K562 (cell line): ENCODE measurements around the gene CEP131. TPM values are rescaled to one million over a fixed set of nuclear protein-coding genes. Genes with fewer than 3 reads are reported as not detected.

Source experiments
- ATF3 ChIP-seq, 2 experiments: fragments of 450-650 bp in 1 of 2; sonication (generic) in 1 of 2; formaldehyde crosslinking in 1 of 2; IDR thresholded peaks in 1 of 2; conservative IDR thresholded peaks in 1 of 2; 2 replicates each; pipeline versions ENCODE4 v1.6.1 to v1.8.1; 2016 to 2023; ENCODE audit warnings: mild to moderate bottlenecking in 2 of 2, moderate library complexity in 2 of 2, inconsistent platforms in 1 of 2, missing genetic modification reagents in 1 of 2
- BHLHE40 ChIP-seq: IDR thresholded peaks from 2 replicates; pipeline ENCODE4 v1.6.1; 2011; ENCODE audit warnings: low read length, improper control_type of control experiment
- CBFA2T3 ChIP-seq: fragments of 450-650 bp; IDR thresholded peaks from 2 replicates; pipeline ENCODE4 v1.6.1; 2017
- HDAC1 ChIP-seq, 2 experiments: fragments of 450-650 bp; IDR thresholded peaks; 2 replicates each; pipeline ENCODE4 v1.6.1; 2016 to 2017; ENCODE audit warnings: inconsistent platforms in 1 of 2, mild to moderate bottlenecking in 1 of 2, moderate library complexity in 1 of 2
- HOMEZ ChIP-seq: fragments of 250-450 bp; sonication (Bioruptor Pico); IDR thresholded peaks from 2 replicates; pipeline ENCODE4 v1.4.0; 2020; ENCODE audit warnings: mild to moderate bottlenecking, moderate library complexity
- LCOR ChIP-seq: sonication (generic); formaldehyde crosslinking; IDR thresholded peaks from 2 replicates; pipeline ENCODE4 v1.8.0; 2022; ENCODE audit warnings: mild to moderate bottlenecking, missing genetic modification reagents
- MLLT1 ChIP-seq, 2 experiments: fragments of 450-650 bp; IDR thresholded peaks; 2 replicates each; pipeline ENCODE4 v1.6.1; 2016
- NCOA1 ChIP-seq: fragments of 450-650 bp; IDR thresholded peaks from 2 replicates; pipeline ENCODE4 v1.6.1; 2016; ENCODE audit warnings: low read depth
- NCOA6 ChIP-seq: fragments of 450-650 bp; IDR thresholded peaks from 2 replicates; pipeline ENCODE4 v1.6.1; 2017; ENCODE audit warnings: mild to moderate bottlenecking
- NR0B1 ChIP-seq: fragments of 450-650 bp; IDR thresholded peaks from one replicate; pipeline ENCODE4 v1.6.1; 2018; ENCODE audit warnings: mild to moderate bottlenecking, moderate library complexity; ENCODE audit not compliant: partially characterized antibody
- NRF1 ChIP-seq, 2 experiments: fragments of 450-650 bp; IDR thresholded peaks in 1 of 2; conservative IDR thresholded peaks in 1 of 2; 2 replicates each; pipeline ENCODE4 v1.6.1; 2014; ENCODE audit warnings: mild to moderate bottlenecking in 2 of 2
- TCF3 ChIP-seq: sonication (generic); formaldehyde crosslinking; IDR thresholded peaks from 2 replicates; pipeline ENCODE4 v1.4.0; 2020; ENCODE audit warnings: mild to moderate bottlenecking, missing genetic modification reagents
- ZBTB26 ChIP-seq: fragments of 450-650 bp; formaldehyde crosslinking; IDR thresholded peaks from 2 replicates; pipeline ENCODE4 v1.4.0; 2022; ENCODE audit warnings: missing genetic modification characterization
- ZBTB49 ChIP-seq: sonication (generic); formaldehyde crosslinking; IDR thresholded peaks from 2 replicates; pipeline ENCODE4 v1.8.0; 2022; ENCODE audit warnings: missing genetic modification reagents, mild to moderate bottlenecking, borderline replicate concordance
- ZFPM2 ChIP-seq: fragments of 250-450 bp; sonication (Bioruptor Pico); IDR thresholded peaks from 2 replicates; pipeline ENCODE4 v1.5.1; 2022; ENCODE audit warnings: mild to moderate bottlenecking
- ZFX ChIP-seq: sonication (generic); formaldehyde crosslinking; IDR thresholded peaks from 2 replicates; pipeline ENCODE4 v1.8.0; 2022; ENCODE audit warnings: mild to moderate bottlenecking, missing genetic modification reagents, moderate library complexity
- ZNF584 ChIP-seq: fragments of 200-800 bp; sonication (Bioruptor generic); IDR thresholded peaks from 2 replicates; pipeline ENCODE4 v1.6.1; 2016; ENCODE audit warnings: low read depth, mild to moderate bottlenecking, missing genetic modification characterization, missing compliant biosample characterization
- polyA plus RNA-seq, 8 experiments: library from polyadenylated mRNA; depleted of rRNA in 4 of 8; stranded (reverse) in 5 of 8; unstranded in 3 of 8; fragments of >200 nt; fragmentation: Nextera tagmentation in 2 of 8; fragmentation: Illumina TruSeq in 1 of 8; extraction: Ambion mirVana in 2 of 8; extraction: Trizol in 1 of 8; gene quantifications; 2 replicates each; pipeline versions ENCODE4 v1.2.1 to v1.2.3, GENCODE V29; 2011 to 2014; ENCODE audit warnings: inconsistent platforms in 1 of 8, missing spikeins in 1 of 8
- total RNA-seq, 7 experiments: library from RNA; depleted of rRNA in 6 of 7; stranded (reverse); fragments of >200 nt in 6 of 7; fragmentation: Illumina TruSeq in 2 of 7; extraction: Trizol in 2 of 7; gene quantifications; 2 replicates each; pipeline versions ENCODE4 v1.2.1 to v1.2.3, GENCODE V29; 2011 to 2021; ENCODE audit warnings: low replicate concordance in 1 of 7

CEP131 gene
- total and polyA plus RNA-seq, 9 of the 15 experiments (the other 6 are each of a cell fraction or from before 2014, with no cell fraction given): 0.24 to 21.2 (median 2.3) TPM

- TF ChIP-seq HOMEZ (no peak), ATF3 (IDR thresholded peaks at IDR 0.05) (no peak), ATF3 (CRISPR knock-in tag; conservative IDR thresholded peaks at IDR 0.05) (0 out of 2 replicates have a peak, but pooled peaks have one; percentile 23), MLLT1 (IDR thresholded peaks at IDR 0.05) (peak in 1 of 2 experiments; percentile 93; a peak in 2 of 4 replicates), TCF3 (CRISPR knock-in tag) (peak; percentile 78), ZNF584 (0 out of 2 replicates have a peak, but pooled peaks have one; percentile 41), NR0B1 (no peak), HDAC1 (IDR thresholded peaks at IDR 0.05) (peak in 1 of 2 experiments; percentile 87; a peak in 2 of 4 replicates), BHLHE40 (peak; percentile 28; the same call in 1 of the 2 replicates), CBFA2T3 (peak; percentile 89), ZBTB49 (CRISPR knock-in tag) (no peak), LCOR (CRISPR knock-in tag) (peak; percentile 84), ZFPM2 (CRISPR knock-in tag) (no peak), ZBTB26 (CRISPR knock-in tag) (no peak), NRF1 (conservative IDR thresholded peaks at IDR 0.05 in 1 of 2, IDR thresholded peaks at IDR 0.05 in 1 of 2) (peak; percentile 35 to 40; a peak in 2 of 4 replicates), NCOA6 (no peak), ZFX (CRISPR knock-in tag) (no peak), NCOA1 (peak; percentile 45; the same call in 1 of the 2 replicates)
These were observed 12.4 kb upstream of the CEP131 start (continued) for GRCh38 chr17:81234940-81235821.
